Natural killer cell treated with Interleukin-12 subunit alpha and Interleukin-12 subunit beta and Interleukin-15 and Interleukin-18, amount 100 ng/mL, for 72 hours (primary cell): ENCODE measurements around the gene MYH9. TPM values are rescaled to one million over a fixed set of nuclear protein-coding genes. Genes with fewer than 3 reads are reported as not detected.

ENCODE experiments used
- ATAC-seq, 2 donors: fragments of 150-1000 bp; cut with Tn5 transposase in 1 of 2; sonication (Bioruptor Pico), chemical (Tn5 transposase) in 1 of 2; 2 replicates each; pipeline ENCODE4 v1.10.0; 2021
- DNase-seq: peaks from one replicate; pipeline ENCODE4 v3.0.0; 2022; ENCODE audit warnings: low spot score
- H3K27ac Mint-ChIP-seq, 2 donors: 1 replicate in 1 of 2; 2 replicates in 1 of 2; pipeline ENCODE4 v1.8.0; 2022; ENCODE audit warnings: mixed read lengths in 2 of 2, mild to moderate bottlenecking in 1 of 2, moderate library complexity in 1 of 2
- H3K27me3 Mint-ChIP-seq, 2 donors: 1 replicate in 1 of 2; 2 replicates in 1 of 2; pipeline ENCODE4 v1.8.0; 2022; ENCODE audit warnings: mixed read lengths in 2 of 2
- H3K36me3 Mint-ChIP-seq: one replicate; pipeline ENCODE4 v1.8.0; 2022; ENCODE audit warnings: mixed read lengths
- H3K4me1 Mint-ChIP-seq, 2 donors: 1 replicate in 1 of 2; 2 replicates in 1 of 2; pipeline ENCODE4 v1.8.0; 2022; ENCODE audit warnings: low read depth in 2 of 2, mixed read lengths in 2 of 2, mild to moderate bottlenecking in 1 of 2
- H3K4me3 Mint-ChIP-seq: one replicate; pipeline ENCODE4 v1.8.0; 2022; ENCODE audit warnings: mixed read lengths
- H3K9me3 Mint-ChIP-seq: 2 replicates; pipeline ENCODE4 v1.8.0; 2022; ENCODE audit warnings: mixed read lengths
- total RNA-seq, 2 donors: library from RNA; stranded (reverse); gene quantifications; one replicate each; pipeline ENCODE4 v1.2.3, GENCODE V29; 2022

The MYH9 gene
- total RNA-seq, 2 donors from 2014 or later = 623 to 642 TPM

- ATAC-seq = no peak
- no peaks in the 10 kb centered on the region for H3K9me3 Mint-ChIP-seq
- H3K4me3 Mint-ChIP-seq = no peak overlapping the region
- H3K4me1 Mint-ChIP-seq = peaks cover 0 to 9% of the 10 kb centered on the region in 2 donors
- no peak overlapping the region for H3K27ac Mint-ChIP-seq
- no peaks in the 10 kb centered on the region for H3K27me3 Mint-ChIP-seq
- no peak for DNase-seq
- H3K36me3 Mint-ChIP-seq = peaks cover 16% of the 10 kb centered on the region
Measured at GRCh38 chr22:36318442-36318841, 69.3 kb downstream of the MYH9 start.

GRCh38 chr22:36317658-36318271 lies 70.0 kb downstream of the MYH9 start:
- peaks cover 0 to 7% of the 10 kb centered on the region in 2 donors for H3K4me1 Mint-ChIP-seq
- H3K27me3 Mint-ChIP-seq = no peaks in the 10 kb centered on the region
- no peak for DNase-seq
- ATAC-seq = no peak
- peaks cover 16% of the 10 kb centered on the region for H3K36me3 Mint-ChIP-seq
- peak overlapping the region in 1 of 2 donors; percentile 23 for H3K27ac Mint-ChIP-seq
- no peaks in the 10 kb centered on the region for H3K9me3 Mint-ChIP-seq
- no peak overlapping the region for H3K4me3 Mint-ChIP-seq

GRCh38 chr22:36316419-36316818 lies 71.3 kb downstream of the MYH9 start:
- H3K4me1 Mint-ChIP-seq = peaks cover 0 to 7% of the 10 kb centered on the region in 2 donors
- ATAC-seq (no peak), DNase-seq (no peak)
- H3K36me3 Mint-ChIP-seq = peaks cover 16% of the 10 kb centered on the region
- H3K27me3 Mint-ChIP-seq = no peaks in the 10 kb centered on the region
- no peak overlapping the region for H3K4me3 Mint-ChIP-seq
- no peak overlapping the region for H3K27ac Mint-ChIP-seq
- no peaks in the 10 kb centered on the region for H3K9me3 Mint-ChIP-seq

- Mint-ChIP-seq H3K27ac (peak overlapping the region; percentile 15 to 27), H3K36me3 (peaks cover 16% of the 10 kb centered on the region), H3K4me3 (no peak overlapping the region), H3K4me1 (peaks cover 0 to 7% of the 10 kb centered on the region in 2 donors), H3K27me3 (no peaks in the 10 kb centered on the region), H3K9me3 (no peaks in the 10 kb centered on the region)
- no peak for ATAC-seq
- no peak for DNase-seq
Measured at GRCh38 chr22:36315325-36315724, 72.4 kb downstream of the MYH9 start.

GRCh38 chr22:36311386-36312085 lies 76.2 kb downstream of the MYH9 start:
- no peak for DNase-seq
- H3K4me3 Mint-ChIP-seq = no peak overlapping the region
- peak; percentile 30 to 41 for ATAC-seq
- H3K27me3 Mint-ChIP-seq = no peaks in the 10 kb centered on the region
- H3K4me1 Mint-ChIP-seq = peaks cover 4 to 12% of the 10 kb centered on the region in 2 donors
- H3K27ac Mint-ChIP-seq = no peak overlapping the region
- no peaks in the 10 kb centered on the region for H3K9me3 Mint-ChIP-seq
- H3K36me3 Mint-ChIP-seq = peaks cover 17% of the 10 kb centered on the region

- H3K4me1 Mint-ChIP-seq = peaks cover 4 to 12% of the 10 kb centered on the region in 2 donors
- H3K27me3 Mint-ChIP-seq = no peaks in the 10 kb centered on the region
- peaks cover 11% of the 10 kb centered on the region for H3K36me3 Mint-ChIP-seq
- H3K27ac Mint-ChIP-seq = peak overlapping the region in 1 of 2 donors; percentile 46
- no peak for DNase-seq
- ATAC-seq = no peak
- H3K4me3 Mint-ChIP-seq = no peak overlapping the region
- no peaks in the 10 kb centered on the region for H3K9me3 Mint-ChIP-seq
Measured at GRCh38 chr22:36308880-36309279, 78.9 kb downstream of the MYH9 start.

- no peak overlapping the region for H3K27ac Mint-ChIP-seq
- ATAC-seq = no peak
- no peaks in the 10 kb centered on the region for H3K9me3 Mint-ChIP-seq
- H3K36me3 Mint-ChIP-seq = peaks cover 11% of the 10 kb centered on the region
- peaks cover 5 to 17% of the 10 kb centered on the region in 2 donors for H3K4me1 Mint-ChIP-seq
- H3K27me3 Mint-ChIP-seq = no peaks in the 10 kb centered on the region
- DNase-seq = no peak
- no peak overlapping the region for H3K4me3 Mint-ChIP-seq
Measured at GRCh38 chr22:36306227-36306626, 81.5 kb downstream of the MYH9 start.

- Mint-ChIP-seq H3K27me3 (no peaks in the 10 kb centered on the region), H3K27ac (no peak overlapping the region), H3K4me3 (no peak overlapping the region), H3K36me3 (peaks cover 15% of the 10 kb centered on the region), H3K9me3 (no peaks in the 10 kb centered on the region), H3K4me1 (peaks cover 9 to 18% of the 10 kb centered on the region in 2 donors)
- DNase-seq = no peak
- no peak for ATAC-seq
Measured at GRCh38 chr22:36305813-36306212, 82.0 kb downstream of the MYH9 start.

- H3K27ac Mint-ChIP-seq = peak overlapping the region in 1 of 2 donors; percentile 37
- DNase-seq (no peak), ATAC-seq (no peak)
- peaks cover 16% of the 10 kb centered on the region for H3K36me3 Mint-ChIP-seq
- no peaks in the 10 kb centered on the region for H3K9me3 Mint-ChIP-seq
- no peak overlapping the region for H3K4me3 Mint-ChIP-seq
- no peaks in the 10 kb centered on the region for H3K27me3 Mint-ChIP-seq
- peaks cover 10 to 18% of the 10 kb centered on the region in 2 donors for H3K4me1 Mint-ChIP-seq
Measured at GRCh38 chr22:36304429-36304828, 83.3 kb downstream of the MYH9 start.

GRCh38 chr22:36303874-36304273 lies 83.9 kb downstream of the MYH9 start:
- Mint-ChIP-seq H3K27me3 (no peaks in the 10 kb centered on the region), H3K4me3 (no peak overlapping the region), H3K36me3 (peaks cover 16% of the 10 kb centered on the region), H3K9me3 (no peaks in the 10 kb centered on the region), H3K27ac (peak overlapping the region in 1 of 2 donors; percentile 37), H3K4me1 (peaks cover 10 to 18% of the 10 kb centered on the region in 2 donors)
- DNase-seq (no peak), ATAC-seq (no peak)

- Mint-ChIP-seq H3K4me3 (no peak overlapping the region), H3K9me3 (no peaks in the 10 kb centered on the region), H3K36me3 (peaks cover 10% of the 10 kb centered on the region), H3K27ac (no peak overlapping the region), H3K4me1 (peaks cover 6 to 13% of the 10 kb centered on the region in 2 donors), H3K27me3 (no peaks in the 10 kb centered on the region)
- DNase-seq (no peak), ATAC-seq (peak in 1 of 2 donors; percentile 7)
Measured at GRCh38 chr22:36303115-36303467, 84.7 kb downstream of the MYH9 start.

- Mint-ChIP-seq H3K27me3 (no peaks in the 10 kb centered on the region), H3K9me3 (no peaks in the 10 kb centered on the region), H3K4me3 (no peak overlapping the region), H3K27ac (no peak overlapping the region), H3K36me3 (peaks cover 10% of the 10 kb centered on the region), H3K4me1 (peaks cover 6 to 13% of the 10 kb centered on the region in 2 donors)
- DNase-seq (no peak), ATAC-seq (no peak)
Measured at GRCh38 chr22:36302439-36303114, 85.2 kb downstream of the MYH9 start.

GRCh38 chr22:36301851-36302250 lies 85.9 kb downstream of the MYH9 start:
- H3K27me3 Mint-ChIP-seq = no peaks in the 10 kb centered on the region
- no peaks in the 10 kb centered on the region for H3K9me3 Mint-ChIP-seq
- H3K4me3 Mint-ChIP-seq = no peak overlapping the region
- peaks cover 6 to 15% of the 10 kb centered on the region in 2 donors for H3K4me1 Mint-ChIP-seq
- ATAC-seq = no peak
- no peak for DNase-seq
- peaks cover 12% of the 10 kb centered on the region for H3K36me3 Mint-ChIP-seq
- no peak overlapping the region for H3K27ac Mint-ChIP-seq

- DNase-seq (peak; percentile 80), ATAC-seq (peak; percentile 73 to 74)
- Mint-ChIP-seq H3K4me1 (peaks cover 6 to 15% of the 10 kb centered on the region in 2 donors), H3K4me3 (no peak overlapping the region), H3K27ac (peak overlapping the region in 1 of 2 donors; percentile 60), H3K9me3 (no peaks in the 10 kb centered on the region), H3K36me3 (peaks cover 13% of the 10 kb centered on the region), H3K27me3 (no peaks in the 10 kb centered on the region)
Measured at GRCh38 chr22:36301384-36301828, 86.4 kb downstream of the MYH9 start.
